Metanephros (tissue), 1 donor: ENCODE data around the gene CETN1. TPM values are rescaled to one million over a fixed set of nuclear protein-coding genes. Genes with fewer than 3 reads are reported as not detected.

Experiments used
- total RNA-seq: library from RNA; depleted of rRNA; stranded (reverse); fragments of >200 nt; gene quantifications from one replicate; pipeline ENCODE4 v1.2.3, GENCODE V29; 2014

The CETN1 gene
- total RNA-seq = not detected

DNA sequence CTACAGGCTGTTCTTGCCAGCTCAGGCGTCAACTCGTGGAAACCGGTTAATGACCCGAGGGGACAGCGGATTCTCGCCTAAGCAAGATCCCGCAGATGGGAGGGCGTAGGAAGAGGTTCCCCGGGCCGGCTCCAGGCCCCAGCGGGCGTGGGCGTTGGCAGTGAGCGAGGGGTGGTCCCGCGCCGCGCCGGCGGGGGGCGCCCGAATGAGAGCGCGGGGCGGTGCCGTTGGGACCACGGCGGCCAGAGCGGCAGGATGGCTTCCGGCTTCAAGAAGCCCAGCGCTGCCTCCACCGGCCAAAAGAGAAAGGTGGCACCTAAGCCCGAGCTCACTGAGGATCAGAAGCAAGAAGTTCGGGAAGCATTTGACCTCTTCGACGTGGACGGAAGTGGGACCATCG, at the start of gene CETN1:
TSS of gene CETN1 (plus strand) at position 227 of the 400 bp plus-strand sequence. CDS start at position 256, 29 bp downstream.

Other genes starting within 250 kb of the CETN1 start
- 31.6 TPM for gene COLEC12, start 79.7 kb upstream of the CETN1 start, total RNA-seq
- 7.8 TPM for gene CLUL1, start 16.6 kb downstream of the CETN1 start, total RNA-seq
- 42.2 TPM for gene TYMS, start 77.3 kb downstream of the CETN1 start, total RNA-seq
- gene ENOSF1, start 132.2 kb downstream of the CETN1 start, total RNA-seq = 78.3 TPM
- 41.1 TPM for gene YES1, start 231.9 kb downstream of the CETN1 start, total RNA-seq